SIG-M5 treated with dmso at 0.1 percent for 504 hours (cell line): ENCODE measurements around the gene NOL4L.
"Not testable (repeated sequence)": the region's sequence is repeated elsewhere in the genome, so short reads cannot be mapped to it uniquely, and the experiment has no call there.

ENCODE experiments used
- DNase-seq: peaks from one replicate; lab custom pipeline; 2025; ENCODE audit not compliant: unreplicated experiment; lab: John Stamatoyannopoulos, UW

NOL4L gene

GRCh38 chr20:32434434-32434833, 150.7 kb downstream of the NOL4L start:
- no peak for DNase-seq

GRCh38 chr20:32433311-32434021, 151.7 kb downstream of the NOL4L start:
- DNase-seq = no peak

GRCh38 chr20:32432277-32432676, 152.9 kb downstream of the NOL4L start:
- no peak for DNase-seq

DNA sequence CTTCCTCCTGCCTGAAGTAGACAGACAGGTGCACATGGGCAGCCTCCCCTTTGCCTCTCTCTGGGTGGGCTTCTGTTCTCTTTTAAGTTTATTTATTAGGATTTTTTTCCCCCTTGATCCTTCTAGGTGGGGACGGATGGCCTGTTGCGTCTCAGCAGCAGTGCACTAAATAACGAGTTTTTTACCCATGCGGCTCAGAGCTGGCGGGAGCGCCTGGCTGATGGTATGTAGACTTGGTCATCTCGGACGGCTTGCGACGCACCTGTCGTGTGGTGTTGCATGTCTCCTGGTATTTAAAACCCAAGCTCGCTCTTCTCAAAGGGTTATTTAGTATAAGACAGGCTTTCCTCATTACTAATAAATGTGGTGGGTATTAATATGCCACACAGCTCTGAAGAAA, 153.7 kb downstream of the NOL4L start:
- DNase-seq = no peak

- DNase-seq = no peak
These were observed 155.3 kb downstream of the NOL4L start for GRCh38 chr20:32429745-32430360.

DNA sequence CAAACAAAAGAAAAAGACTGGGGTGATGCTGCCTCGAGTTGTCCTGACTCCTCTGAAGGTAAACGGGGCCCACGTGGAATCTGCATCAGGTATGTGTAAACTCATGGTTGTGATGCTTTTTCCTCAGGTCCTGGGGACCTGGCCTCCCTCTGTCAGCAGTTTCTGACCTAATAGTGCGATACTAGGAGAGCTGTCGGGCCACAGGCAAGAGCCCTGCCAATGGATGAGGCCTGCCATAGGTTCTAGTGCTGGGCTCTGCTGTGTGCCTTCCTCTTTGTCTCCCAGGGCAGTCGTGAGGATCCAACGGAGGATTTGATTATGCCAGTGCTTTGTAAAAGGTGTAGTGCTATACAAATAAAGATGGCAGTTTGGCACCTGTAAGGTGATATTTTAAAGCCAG, 155.8 kb downstream of the NOL4L start:
- DNase-seq = no peak

DNA sequence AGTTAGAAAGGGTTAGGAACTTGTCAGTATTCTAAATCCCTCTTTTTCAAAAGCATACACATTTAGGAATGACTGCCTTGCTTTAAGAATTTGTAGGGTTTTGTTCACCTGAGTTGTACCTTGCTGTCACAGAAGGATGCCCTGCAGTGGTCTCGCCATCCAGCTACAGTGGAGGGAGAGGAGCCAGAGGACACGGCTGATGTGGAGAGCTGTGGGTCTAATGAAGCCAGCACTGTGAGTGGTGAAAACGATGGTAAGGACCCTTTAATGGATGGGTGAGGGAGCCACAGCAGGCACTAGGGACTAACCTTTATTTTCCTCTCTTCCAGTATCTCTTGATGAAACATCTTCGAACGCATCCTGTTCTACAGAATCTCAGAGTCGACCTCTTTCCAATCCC, 157.1 kb downstream of the NOL4L start:
- no peak for DNase-seq

DNA sequence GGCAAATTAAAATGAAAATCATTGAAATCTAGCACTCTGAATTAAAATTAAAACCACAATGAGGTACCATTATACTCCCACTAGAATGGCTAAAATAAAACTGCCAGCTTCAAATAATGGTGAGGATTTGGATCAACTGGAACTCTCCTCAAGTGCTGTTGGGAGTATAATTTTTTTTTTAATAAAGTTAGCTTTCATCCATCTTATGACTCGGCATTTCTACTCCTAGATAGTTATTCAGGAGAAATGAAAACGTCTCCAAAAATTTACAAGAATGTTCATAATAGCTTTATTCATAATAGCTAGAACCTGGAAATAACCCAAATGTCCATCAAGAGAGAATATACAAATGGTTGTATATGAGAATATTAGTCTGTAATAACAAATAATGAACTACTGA, 163.8 kb downstream of the NOL4L start:
- DNase-seq = no peak

DNA sequence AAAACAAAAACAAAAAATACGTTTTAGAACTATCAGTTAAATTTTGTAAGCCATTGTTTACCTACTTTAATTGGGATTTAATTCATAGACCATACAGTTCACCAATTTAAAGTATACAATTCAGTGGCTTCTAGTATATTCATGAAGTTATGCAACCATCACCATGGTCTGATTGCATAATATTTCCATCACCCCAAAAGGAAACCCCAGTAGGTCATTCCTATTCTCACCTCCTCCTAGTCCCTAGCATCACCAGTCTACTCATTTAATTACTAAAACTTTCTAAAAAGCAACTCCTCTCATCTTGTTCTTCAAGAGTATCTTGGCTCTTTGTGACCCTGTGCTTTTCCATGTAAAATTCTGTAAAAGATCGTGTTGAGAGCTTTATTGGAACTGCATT, 166.8 kb downstream of the NOL4L start:
- no peak for DNase-seq

DNA sequence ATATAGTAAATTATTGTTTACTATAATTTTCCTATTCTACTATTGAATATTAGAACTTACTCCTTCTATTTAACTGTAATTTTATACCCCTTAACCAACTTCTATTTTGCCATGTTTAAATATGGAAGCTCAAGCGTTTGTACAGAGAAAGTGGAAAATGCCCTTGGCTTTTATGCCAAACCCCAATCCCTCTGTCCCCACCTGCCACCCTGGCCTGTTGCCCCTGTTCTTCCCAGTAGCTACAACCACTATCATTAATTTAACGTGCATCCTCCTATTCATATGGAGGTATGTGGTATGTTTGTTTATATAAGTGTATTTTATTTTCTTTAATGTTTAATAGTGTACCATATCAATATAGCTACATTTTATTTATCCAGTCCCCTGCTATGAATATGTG, 168.9 kb downstream of the NOL4L start:
- DNase-seq = no peak

GRCh38 chr20:32415494-32415893, 169.6 kb downstream of the NOL4L start:
- no peak for DNase-seq

DNA sequence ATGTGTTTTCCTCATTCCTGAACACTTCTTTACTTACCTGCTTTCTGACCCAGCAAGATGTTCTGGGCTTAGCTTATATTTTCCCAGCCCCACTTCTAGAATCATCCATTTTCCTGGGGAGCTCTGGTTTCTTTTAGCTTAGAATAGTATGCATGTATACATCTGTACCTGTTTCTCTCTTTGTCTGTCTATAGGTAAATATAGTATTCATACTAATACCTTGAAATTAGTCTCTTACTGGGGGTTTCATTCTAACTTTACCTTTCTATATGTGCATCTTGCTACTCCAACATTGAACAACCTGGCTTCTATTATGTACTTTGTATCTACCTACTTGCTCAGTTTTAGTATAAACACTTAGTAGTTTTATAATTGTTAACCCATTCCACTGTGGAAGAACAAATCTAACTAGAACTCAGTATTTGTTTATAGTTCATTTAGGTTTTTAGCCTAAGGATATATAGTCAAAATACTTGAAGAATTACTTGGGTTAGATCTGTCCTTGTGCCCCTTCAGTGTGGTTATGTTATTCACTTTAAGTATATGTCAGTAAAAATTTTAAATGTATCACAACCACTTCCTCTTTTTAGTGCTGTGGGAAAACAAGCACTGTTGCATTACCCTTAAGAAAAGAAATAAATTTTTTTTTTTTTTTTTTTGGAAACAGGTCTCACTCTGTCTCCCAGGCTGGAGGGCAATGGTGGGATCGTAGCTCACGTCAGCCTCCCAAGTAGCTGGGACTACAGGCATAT, 173.0 kb downstream of the NOL4L start:
- DNase-seq = peak; percentile 45

DNA sequence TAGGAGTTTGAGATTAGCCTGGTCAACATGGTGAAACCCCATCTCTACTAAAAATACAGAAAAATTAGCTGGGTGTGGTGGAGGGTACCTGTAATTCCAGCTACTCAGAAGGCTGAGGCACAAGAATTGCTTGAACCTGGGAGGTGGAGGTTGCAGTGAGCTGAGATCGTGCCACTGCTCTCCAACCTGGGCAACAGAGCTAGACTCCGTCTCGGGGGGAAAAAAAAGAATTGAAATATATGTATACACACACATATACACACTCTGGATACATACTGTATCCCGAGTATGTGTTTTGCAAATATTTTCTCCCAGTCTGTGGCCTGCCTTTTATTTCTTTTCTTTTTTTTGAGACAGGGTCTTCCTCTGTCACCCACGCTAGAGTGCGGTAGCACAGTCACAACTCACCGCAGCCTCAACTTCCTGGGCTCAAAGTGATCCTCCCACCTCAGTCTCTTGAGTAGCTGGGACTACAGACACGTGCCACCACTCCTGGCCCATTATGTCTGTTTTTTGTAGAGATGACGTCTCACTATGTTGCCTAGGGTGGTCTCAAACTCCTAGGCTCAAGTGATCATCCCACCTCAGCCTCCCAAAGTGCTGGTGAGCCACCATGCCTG, 177.9 kb downstream of the NOL4L start:
- DNase-seq = not testable (repeated sequence)

DNA sequence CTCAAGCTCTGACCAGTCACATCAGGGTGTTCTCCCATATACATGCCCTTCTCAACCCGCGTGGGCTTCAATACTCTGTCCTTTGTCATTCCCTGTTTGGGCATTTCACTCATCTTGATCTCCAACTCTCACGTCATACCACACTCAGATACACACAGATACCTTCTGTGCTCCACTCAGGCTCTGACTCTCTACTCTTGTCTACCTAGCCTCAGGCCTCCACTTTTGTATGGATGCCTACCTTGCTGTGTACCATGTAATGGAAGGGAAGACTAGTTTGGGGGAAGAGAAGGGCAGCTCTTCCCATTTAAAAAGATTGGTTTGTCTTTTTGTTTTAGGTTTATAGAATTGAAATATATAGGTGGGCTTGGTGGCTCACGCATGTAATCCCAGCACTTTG, 178.4 kb downstream of the NOL4L start:
- no peak for DNase-seq

- no peak for DNase-seq
These were observed 181.1 kb downstream of the NOL4L start for GRCh38 chr20:32404017-32404416.

- no peak for DNase-seq
These were observed 184.7 kb downstream of the NOL4L start for GRCh38 chr20:32400476-32400875.

DNA sequence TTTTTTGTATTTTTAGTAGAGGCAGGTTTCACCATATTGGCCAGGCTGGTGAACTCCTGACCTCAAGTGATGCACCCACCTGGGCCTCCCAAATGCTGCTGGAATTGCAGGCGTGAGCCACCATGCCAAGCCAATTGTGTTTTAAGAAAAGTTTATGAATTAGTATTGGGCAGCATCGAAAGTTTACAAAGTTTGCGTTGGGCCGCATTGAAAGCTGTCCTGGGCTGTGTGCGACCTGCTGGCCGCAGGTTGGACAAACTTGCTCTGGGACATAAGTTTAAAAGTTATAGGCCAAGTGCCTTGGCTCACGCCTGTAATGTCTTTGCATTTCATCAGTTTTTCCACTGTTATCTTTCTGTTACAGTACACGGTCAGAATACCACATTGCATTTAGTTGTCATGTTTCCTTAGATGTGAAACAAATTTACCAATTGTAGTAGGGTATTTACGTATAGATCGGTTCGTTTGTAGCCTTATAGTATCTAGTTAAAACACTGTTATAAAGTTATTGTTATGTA, 187.5 kb downstream of the NOL4L start:
- no peak for DNase-seq

- no peak for DNase-seq
These were observed 188.4 kb downstream of the NOL4L start for GRCh38 chr20:32396646-32397160.

GRCh38 chr20:32395066-32395465, 190.1 kb downstream of the NOL4L start:
- no peak for DNase-seq
